Left ventricle myocardium inferior (tissue), 1 donor: ENCODE data around the gene SAP30BP. TPM values are rescaled to one million over a fixed set of nuclear protein-coding genes. Genes with fewer than 3 reads are reported as not detected.

Experiments
- DNase-seq: peaks from one replicate; pipeline ENCODE4 v3.0.0-alpha.2; 2020
- H3K27ac ChIP-seq: fragments of 200-600 bp; replicated peaks from 2 replicates; pipeline ENCODE4 v1.8.0; 2021
- H3K27me3 ChIP-seq: fragments of 200-600 bp; 2 replicates; pipeline ENCODE4 v1.8.0; 2021; ENCODE audit warnings: low read depth
- H3K36me3 ChIP-seq: fragments of 200-600 bp; 2 replicates; pipeline ENCODE4 v1.8.0; 2021
- H3K4me1 ChIP-seq: fragments of 200-600 bp; 2 replicates; pipeline ENCODE4 v1.8.0; 2021
- H3K4me3 ChIP-seq: fragments of 200-600 bp; 2 replicates; pipeline ENCODE4 v1.8.0; 2021; ENCODE audit warnings: mild to moderate bottlenecking, moderate library complexity
- H3K9me3 ChIP-seq: fragments of 200-600 bp; replicated peaks from 2 replicates; pipeline ENCODE4 v1.8.0; 2021
- CTCF ChIP-seq: fragments of 200-600 bp; IDR thresholded peaks from 2 replicates; pipeline ENCODE4 v1.8.0; 2021; ENCODE audit warnings: antibody characterized with exemption, mild to moderate bottlenecking, borderline replicate concordance
- intact Hi-C: fragments of 100-400 bp; cut with micrococcal nuclease; formaldehyde crosslinking; loops from one replicate; pipeline ENCODE4 v1.11.0; 2022
- total RNA-seq: library from RNA; stranded (reverse); fragmentation: NEBNext Ultra II Directional; extraction: Animal tissue kit (Norgen Biotek cat#: 25700); gene quantifications from one replicate; pipeline ENCODE4 v1.2.1, GENCODE V29; 2021
- donor health status: DM: no; HTN: yes; CAD: no; lungs with severe emphysema.

SAP30BP gene
- total RNA-seq, 1 donor from 2014 or later: 47.2 TPM

DNA sequence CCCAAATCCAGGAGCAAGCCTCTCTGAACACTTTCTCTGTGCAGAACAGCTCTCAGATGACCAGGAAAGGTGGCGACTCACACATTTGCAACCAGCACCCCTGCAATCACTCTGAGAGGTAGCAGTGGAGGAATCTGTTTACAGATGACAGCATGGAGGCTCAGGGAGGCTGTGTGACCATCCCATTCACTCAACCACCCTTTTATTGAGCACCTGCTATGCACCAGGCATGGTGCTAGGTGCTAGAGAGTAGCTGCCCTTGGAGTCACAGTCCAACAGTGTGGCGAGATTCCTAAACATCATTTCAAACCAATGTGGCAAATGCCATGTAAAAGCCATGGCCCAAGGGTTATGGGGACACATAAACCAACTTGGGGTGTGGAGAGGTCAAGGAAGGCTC, 52.6 kb downstream of the SAP30BP start:
- DNase-seq: no peak
- Histone ChIP-seq H3K4me3 (no peak overlapping the region), H3K27ac (peak overlapping the region; percentile 88), H3K27me3 (peaks cover 36% of the 10 kb centered on the region), H3K9me3 (no peaks in the 10 kb centered on the region), H3K36me3 (no peaks in the 10 kb centered on the region), H3K4me1 (peaks cover 28% of the 10 kb centered on the region)
- intact Hi-C loops: no loop called here
- TF ChIP-seq CTCF: no peak

DNA sequence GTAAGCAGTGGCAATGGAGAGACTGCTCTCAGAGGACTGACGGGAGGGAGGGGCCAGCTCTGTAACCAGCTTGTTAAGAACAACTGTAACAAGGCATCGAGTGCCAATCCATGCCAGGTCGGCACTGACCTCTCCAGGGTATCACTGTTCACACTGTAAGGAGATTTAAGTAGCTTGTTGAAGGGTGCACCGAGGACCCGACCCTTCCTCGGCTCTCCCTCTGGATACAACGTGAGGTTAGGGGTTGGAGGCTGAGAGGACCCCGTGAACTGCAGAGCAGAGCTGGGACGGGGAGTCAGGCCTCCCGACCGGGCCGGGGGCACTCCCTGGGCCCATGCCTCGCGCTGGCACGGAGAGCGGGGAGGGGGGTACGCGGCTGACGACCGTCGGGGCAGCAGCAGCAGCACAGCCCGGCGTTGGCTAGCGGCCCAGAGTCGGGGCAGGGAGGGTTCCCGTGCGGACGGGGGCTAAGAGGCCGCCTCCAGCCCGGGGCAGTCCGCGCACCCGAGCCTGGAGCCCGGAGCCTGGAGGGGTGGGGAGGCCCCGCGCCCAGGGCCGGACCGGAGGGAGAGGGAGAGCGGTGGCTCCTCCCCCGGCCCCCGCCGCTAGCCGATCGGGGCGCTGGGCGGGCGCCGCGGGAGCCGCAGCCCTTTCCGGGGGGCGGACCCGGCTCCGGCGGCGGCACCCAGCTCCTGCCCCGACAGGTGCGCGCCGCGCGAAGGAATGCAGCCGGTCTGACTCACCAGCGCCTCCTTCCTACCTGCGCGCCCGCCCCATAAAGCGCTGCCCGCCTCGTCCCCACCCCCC, 53.7 kb downstream of the SAP30BP start, which contains the start of gene ITGB4:
Gene ITGB4 (plus strand): TSS at position 804 of the 807 bp plus-strand sequence. CDS start 3,245 bp downstream, outside the sequence.
- Histone ChIP-seq H3K36me3 (peaks cover 6% of the 10 kb centered on the region), H3K4me1 (peaks cover 28% of the 10 kb centered on the region), H3K27ac (peak within 1 kb of the TSS; percentile 88), H3K27me3 (peaks cover 36% of the 10 kb centered on the region), H3K9me3 (no peaks in the 10 kb centered on the region), H3K4me3 (peak within 1 kb of the TSS; percentile 70)
- TF ChIP-seq CTCF: no peak
- intact Hi-C loops: no loop called here
- DNase-seq: peak; percentile 43

GRCh38 chr17:75721463-75722011, 54.4 kb downstream of the SAP30BP start:
- Histone ChIP-seq H3K4me1 (peaks cover 28% of the 10 kb centered on the region), H3K4me3 (peak overlapping the region; percentile 70), H3K27me3 (peaks cover 36% of the 10 kb centered on the region), H3K36me3 (peaks cover 7% of the 10 kb centered on the region), H3K9me3 (no peaks in the 10 kb centered on the region), H3K27ac (peak overlapping the region; percentile 88)
- no peak for TF ChIP-seq CTCF
- no peak for DNase-seq
- intact Hi-C loops: no loop called here

DNA sequence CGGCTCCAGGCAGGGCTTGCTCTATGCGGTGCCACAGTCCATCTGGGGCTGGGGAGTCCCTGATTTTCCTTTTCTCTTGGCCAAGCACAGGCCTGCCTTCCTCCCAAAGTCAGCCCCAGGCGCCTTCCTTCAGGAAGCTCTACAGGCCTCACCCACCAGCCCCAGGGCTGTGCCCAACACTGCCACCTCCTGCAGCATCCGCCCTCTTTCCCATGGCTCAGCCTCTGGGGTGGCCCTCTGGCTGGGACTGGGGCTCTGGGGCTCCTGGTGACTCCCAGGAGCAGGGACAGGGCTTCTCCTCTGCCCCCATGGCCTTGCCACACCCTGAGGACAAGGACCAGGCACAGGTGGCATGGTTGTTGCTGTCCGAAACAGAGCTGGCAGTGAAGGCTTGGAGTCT, 54.9 kb downstream of the SAP30BP start:
- H3K27ac ChIP-seq: peak overlapping the region; percentile 88
- H3K36me3 ChIP-seq: peaks cover 7% of the 10 kb centered on the region
- intact Hi-C loops: no loop called here
- peak overlapping the region; percentile 70 for H3K4me3 ChIP-seq
- H3K9me3 ChIP-seq: no peaks in the 10 kb centered on the region
- DNase-seq: no peak
- TF ChIP-seq CTCF: no peak
- H3K4me1 ChIP-seq: peaks cover 28% of the 10 kb centered on the region
- H3K27me3 ChIP-seq: peaks cover 36% of the 10 kb centered on the region

GRCh38 chr17:75722542-75723095, 55.5 kb downstream of the SAP30BP start:
- Histone ChIP-seq H3K4me1 (peaks cover 28% of the 10 kb centered on the region), H3K36me3 (peaks cover 7% of the 10 kb centered on the region), H3K4me3 (peak overlapping the region; percentile 70), H3K27ac (peak overlapping the region; percentile 88), H3K9me3 (no peaks in the 10 kb centered on the region), H3K27me3 (peaks cover 30% of the 10 kb centered on the region)
- intact Hi-C loops: no loop called here
- no peak for DNase-seq
- no peak for TF ChIP-seq CTCF
